MCF 10A (cell line): Measurements from ENCODE around the gene SRD5A1. TPM values are rescaled to one million over a fixed set of nuclear protein-coding genes. Genes with fewer than 3 reads are reported as not detected.
A peak's percentile ranks its signal among the peaks of the same experiment; 100 is the strongest.

ENCODE experiments used
- BruUV-seq: library from RNA; stranded (reverse); fragments of 400-500 nt; replicated peaks from 2 replicates; lab custom pipeline; 2021; lab: Mats Ljungman, UMichigan
- CTCF ChIA-PET: fragments of 300-600 bp; sonication (Branson Sonifier 250); formaldehyde crosslinking; extraction: SDS; loops from one replicate; lab custom pipeline; 2021; ENCODE audit warnings: antibody characterized with exemption, inconsistent platforms; lab: Yijun Ruan, JAX
- POLR2A ChIA-PET: fragments of 300-600, 350-650 bp; sonication (Branson Sonifier 250); formaldehyde crosslinking; extraction: SDS; loops from one replicate; lab custom pipeline; 2020; ENCODE audit warnings: antibody characterized with exemption, inconsistent platforms; lab: Yijun Ruan, JAX
- DNase-seq: peaks from one replicate; pipeline ENCODE4 v3.0.0-alpha.2; 2018; ENCODE audit not compliant: unreplicated experiment
- H3K27ac Mint-ChIP-seq: one replicate; pipeline ENCODE4 v1.8.0; 2022; ENCODE audit warnings: mild to moderate bottlenecking, low read depth, mixed read lengths; ENCODE audit not compliant: unreplicated experiment
- H3K27me3 Mint-ChIP-seq: one replicate; pipeline ENCODE4 v1.8.0; 2022; ENCODE audit warnings: mixed read lengths; ENCODE audit not compliant: insufficient read depth, unreplicated experiment
- H3K36me3 Mint-ChIP-seq: one replicate; pipeline ENCODE4 v1.8.0; 2022; ENCODE audit warnings: mild to moderate bottlenecking, moderate library complexity, mixed read lengths; ENCODE audit not compliant: insufficient read depth, unreplicated experiment
- H3K4me1 Mint-ChIP-seq: one replicate; pipeline ENCODE4 v1.8.0; 2022; ENCODE audit warnings: mixed read lengths; ENCODE audit not compliant: insufficient read depth, unreplicated experiment
- H3K4me3 Mint-ChIP-seq: one replicate; pipeline ENCODE4 v1.8.0; 2022; ENCODE audit warnings: mild to moderate bottlenecking, moderate library complexity, mixed read lengths; ENCODE audit not compliant: unreplicated experiment
- H3K9me3 Mint-ChIP-seq: one replicate; pipeline ENCODE4 v1.8.0; 2022; ENCODE audit warnings: mixed read lengths; ENCODE audit not compliant: unreplicated experiment
- CTCF ChIP-seq: fragments of 200-600 bp; IDR thresholded peaks from one replicate; pipeline ENCODE4 v1.8.0; 2022; ENCODE audit warnings: antibody characterized with exemption, mild to moderate bottlenecking; ENCODE audit not compliant: unreplicated experiment
- intact Hi-C: fragments of 100-400 bp; cut with micrococcal nuclease; formaldehyde crosslinking; loops from 2 replicates; pipeline ENCODE4 v1.14.1; 2022
- total RNA-seq: library from RNA; stranded (reverse); gene quantifications from 2 replicates; pipeline ENCODE4 v1.2.3, GENCODE V29; 2022

SRD5A1 gene
- total RNA-seq, 1 experiment from 2014 or later, result 12.4 TPM

GRCh38 chr5:6710070-6710469 lies 76.8 kb downstream of the SRD5A1 start:
- H3K27ac Mint-ChIP-seq, result no peak overlapping the region
- peaks cover 17% of the 10 kb centered on the region for H3K4me1 Mint-ChIP-seq
- intact Hi-C loops, result loop anchor here (5.0 kb wide), 1 partner anchor 33 kb away; no protein-coding TSS in a partner anchor
- ChIA-PET POLR2A (interaction anchor here (0.8 to 2.2 kb wide), 7 partner anchors 13 to 77 kb away, joined by 3 to 16 read pairs (median 4); partner anchors contain the start of genes NSUN2 and SRD5A1), CTCF (interaction anchor here (0.8 to 2.6 kb wide), 2 partner anchors 16 to 77 kb away, joined by 3 to 8 read pairs; partner anchors contain the start of genes NSUN2 and SRD5A1)
- no peaks in the 10 kb centered on the region for H3K36me3 Mint-ChIP-seq
- no peaks in the 10 kb centered on the region for H3K9me3 Mint-ChIP-seq
- peak; percentile 64 for DNase-seq
- no peaks in the 10 kb centered on the region for H3K27me3 Mint-ChIP-seq
- TF ChIP-seq CTCF, result no peak
- no TSS peak for BruUV-seq
- H3K4me3 Mint-ChIP-seq, result no peak overlapping the region

- DNase-seq, result no peak
- intact Hi-C loops, result loop anchor here (5.0 kb wide), 1 partner anchor 33 kb away; no protein-coding TSS in a partner anchor
- Mint-ChIP-seq H3K4me3 (no peak overlapping the region), H3K27me3 (no peaks in the 10 kb centered on the region), H3K9me3 (no peaks in the 10 kb centered on the region), H3K36me3 (no peaks in the 10 kb centered on the region), H3K27ac (no peak overlapping the region), H3K4me1 (peaks cover 15% of the 10 kb centered on the region)
- TF ChIP-seq CTCF, result no peak
- CTCF ChIA-PET, result interaction anchor here (0.6 to 2.6 kb wide), 3 partner anchors 15 to 78 kb away, joined by 3 to 8 read pairs (median 3); partner anchors contain the start of genes NSUN2 and SRD5A1
- POLR2A ChIA-PET, result interaction anchor here (0.8 to 2.7 kb wide), 8 partner anchors 14 to 76 kb away, joined by 3 to 53 read pairs (median 4); partner anchors contain the start of genes NSUN2 and SRD5A1
- no TSS peak for BruUV-seq
Measured at GRCh38 chr5:6710551-6711318, 77.5 kb downstream of the SRD5A1 start.

GRCh38 chr5:6711409-6712141 lies 78.3 kb downstream of the SRD5A1 start:
- POLR2A ChIA-PET, result interaction anchor here (0.7 to 2.7 kb wide), 7 partner anchors 11 to 92 kb away, joined by 3 to 53 read pairs (median 4); partner anchors contain the start of genes NSUN2 and SRD5A1
- Mint-ChIP-seq H3K4me1 (peaks cover 20% of the 10 kb centered on the region), H3K36me3 (no peaks in the 10 kb centered on the region), H3K4me3 (peak overlapping the region; percentile 75), H3K27me3 (no peaks in the 10 kb centered on the region), H3K27ac (peak overlapping the region; percentile 83), H3K9me3 (no peaks in the 10 kb centered on the region)
- no peak for TF ChIP-seq CTCF
- no TSS peak for BruUV-seq
- no peak for DNase-seq
- intact Hi-C loops, result loop anchor here (1.0 to 5.0 kb wide), 2 partner anchors 34 to 78 kb away; partner anchors contain the start of genes NSUN2 and SRD5A1
- CTCF ChIA-PET, result interaction anchor here (0.6 to 2.6 kb wide), 5 partner anchors 24 to 337 kb away, joined by 3 to 8 read pairs (median 3); partner anchors contain the start of genes NSUN2 and SRD5A1
